ENCODE data around the gene PGRMC2. TPM values are rescaled to one million over a fixed set of nuclear protein-coding genes. Genes with fewer than 3 reads are reported as not detected.

The PGRMC2 gene
- polyA plus RNA-seq, 4 donors = 47.3 to 116 (median 52.7) TPM

- WGBS, 3 donors = 87 to 94% (median 94%) methylated on average over 3 of the region's 3 CpGs
- FAIRE-seq = no peak
These were observed 45.6 kb downstream of the PGRMC2 start for GRCh38 chr4:128241981-128242380.

GRCh38 chr4:128241425-128241913 lies 46.1 kb downstream of the PGRMC2 start:
- Histone ChIP-seq H3K27ac (ENCODE audit: low read depth in 1 of 3, low read length in 2 of 3) (peak overlapping the region in 1 of 3 donors; percentile 15), H3K27me3 (ENCODE audit: control insufficient read depth in 3 of 3, insufficient read depth in 3 of 3, low read length in 3 of 3) (no peaks in the 10 kb centered on the region), H3K4me3 (ENCODE audit: low read depth in 1 of 3, low read length in 3 of 3) (no peak overlapping the region), H3K36me3 (ENCODE audit: control insufficient read depth in 3 of 3, insufficient read depth in 2 of 3, low read depth in 1 of 3, low read length in 3 of 3) (no peaks in the 10 kb centered on the region), H3K4me1 (ENCODE audit: control insufficient read depth in 3 of 3, insufficient read depth in 2 of 3, low read depth in 1 of 3, low read length in 2 of 3) (peaks cover 0 to 4% (median 0%) of the 10 kb centered on the region in 3 donors), H3K9me3 (ENCODE audit: control insufficient read depth in 2 of 2, insufficient read depth in 1 of 2, low read depth in 1 of 2, low read length in 1 of 2) (peaks cover 0 to 5% of the 10 kb centered on the region in 2 donors)
- WGBS, 3 donors = 53 to 71% (median 60%) methylated on average over 3 of the region's 3 CpGs
- peak in 1 of 2 donors; percentile 67 for DNase-seq
- FAIRE-seq = no peak

More at GRCh38 chr4:128241981-128242380, 45.6 kb downstream of the PGRMC2 start:
- no peak for DNase-seq
- no peaks in the 10 kb centered on the region for H3K36me3 ChIP-seq (ENCODE audit: control insufficient read depth in 3 of 3, insufficient read depth in 2 of 3, low read depth in 1 of 3, low read length in 3 of 3)
- peaks cover 0 to 5% of the 10 kb centered on the region in 2 donors for H3K9me3 ChIP-seq (ENCODE audit: control insufficient read depth in 2 of 2, insufficient read depth in 1 of 2, low read depth in 1 of 2, low read length in 1 of 2)
- peak overlapping the region in 1 of 3 donors; percentile 1 for H3K27ac ChIP-seq (ENCODE audit: low read depth in 1 of 3, low read length in 2 of 3)
- H3K4me3 ChIP-seq (ENCODE audit: low read depth in 1 of 3, low read length in 3 of 3) = no peak overlapping the region
- H3K4me1 ChIP-seq (ENCODE audit: control insufficient read depth in 3 of 3, insufficient read depth in 2 of 3, low read depth in 1 of 3, low read length in 2 of 3) = peaks cover 0 to 4% (median 0%) of the 10 kb centered on the region in 3 donors
- H3K27me3 ChIP-seq (ENCODE audit: control insufficient read depth in 3 of 3, insufficient read depth in 3 of 3, low read length in 3 of 3) = no peaks in the 10 kb centered on the region

- Histone ChIP-seq H3K9me3 (ENCODE audit: control insufficient read depth in 2 of 2, insufficient read depth in 1 of 2, low read depth in 1 of 2, low read length in 1 of 2) (peaks cover 0 to 5% of the 10 kb centered on the region in 2 donors), H3K27me3 (ENCODE audit: control insufficient read depth in 3 of 3, insufficient read depth in 3 of 3, low read length in 3 of 3) (no peaks in the 10 kb centered on the region), H3K4me1 (ENCODE audit: control insufficient read depth in 3 of 3, insufficient read depth in 2 of 3, low read depth in 1 of 3, low read length in 2 of 3) (peaks cover 0 to 4% (median 0%) of the 10 kb centered on the region in 3 donors), H3K4me3 (ENCODE audit: low read depth in 1 of 3, low read length in 3 of 3) (no peak overlapping the region), H3K36me3 (ENCODE audit: control insufficient read depth in 3 of 3, insufficient read depth in 2 of 3, low read depth in 1 of 3, low read length in 3 of 3) (no peaks in the 10 kb centered on the region), H3K27ac (ENCODE audit: low read depth in 1 of 3, low read length in 2 of 3) (peak overlapping the region in 1 of 3 donors; percentile 15)
- DNase-seq = no peak
- WGBS, 3 donors = 91 to 98% (median 92%) methylated on average over 3 of the region's 3 CpGs
- FAIRE-seq = no peak
These were observed 46.6 kb downstream of the PGRMC2 start for GRCh38 chr4:128241019-128241418.

DNA sequence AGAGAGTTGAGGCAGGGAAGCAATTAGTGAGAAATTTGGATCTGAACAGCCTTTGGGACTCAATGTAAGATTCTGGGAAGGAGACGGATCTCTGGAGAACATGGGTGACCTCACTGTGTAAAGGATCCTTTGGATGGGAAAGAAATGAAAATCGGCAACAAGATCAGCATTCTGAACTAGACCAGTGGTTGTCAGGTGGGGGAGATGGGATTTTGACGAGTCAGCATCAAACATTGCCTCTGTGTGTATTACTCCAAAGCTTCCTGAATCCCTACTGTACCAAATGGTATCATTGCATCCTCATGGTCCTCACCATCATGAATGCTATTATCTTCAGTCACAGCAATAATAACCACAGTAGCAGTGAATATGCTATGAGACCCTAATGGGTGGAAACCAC lies 52.8 kb downstream of the PGRMC2 start:
- Histone ChIP-seq H3K27ac (ENCODE audit: low read depth in 1 of 3, low read length in 2 of 3) (no peak overlapping the region), H3K4me3 (ENCODE audit: low read depth in 1 of 3, low read length in 3 of 3) (no peak overlapping the region), H3K4me1 (ENCODE audit: control insufficient read depth in 3 of 3, insufficient read depth in 2 of 3, low read depth in 1 of 3, low read length in 2 of 3) (no peaks in the 10 kb centered on the region), H3K36me3 (ENCODE audit: control insufficient read depth in 3 of 3, insufficient read depth in 2 of 3, low read depth in 1 of 3, low read length in 3 of 3) (no peaks in the 10 kb centered on the region), H3K27me3 (ENCODE audit: control insufficient read depth in 3 of 3, insufficient read depth in 3 of 3, low read length in 3 of 3) (no peaks in the 10 kb centered on the region), H3K9me3 (ENCODE audit: control insufficient read depth in 2 of 2, insufficient read depth in 1 of 2, low read depth in 1 of 2, low read length in 1 of 2) (no peaks in the 10 kb centered on the region)
- 89 to 96% (median 92%) methylated on average over 3 of the region's 3 CpGs for WGBS, 3 donors
- DNase-seq = no peak
- no peak for FAIRE-seq

GRCh38 chr4:128232719-128233118 lies 54.9 kb downstream of the PGRMC2 start:
- Histone ChIP-seq H3K27ac (ENCODE audit: low read depth in 1 of 3, low read length in 2 of 3) (no peak overlapping the region), H3K27me3 (ENCODE audit: control insufficient read depth in 3 of 3, insufficient read depth in 3 of 3, low read length in 3 of 3) (no peaks in the 10 kb centered on the region), H3K36me3 (ENCODE audit: control insufficient read depth in 3 of 3, insufficient read depth in 2 of 3, low read depth in 1 of 3, low read length in 3 of 3) (no peaks in the 10 kb centered on the region), H3K4me1 (ENCODE audit: control insufficient read depth in 3 of 3, insufficient read depth in 2 of 3, low read depth in 1 of 3, low read length in 2 of 3) (no peaks in the 10 kb centered on the region), H3K9me3 (ENCODE audit: control insufficient read depth in 2 of 2, insufficient read depth in 1 of 2, low read depth in 1 of 2, low read length in 1 of 2) (no peaks in the 10 kb centered on the region), H3K4me3 (ENCODE audit: low read depth in 1 of 3, low read length in 3 of 3) (no peak overlapping the region)
- DNase-seq = no peak
- 86 to 93% (median 88%) methylated on average over 3 of the region's 3 CpGs for WGBS, 3 donors
- FAIRE-seq = no peak

DNA sequence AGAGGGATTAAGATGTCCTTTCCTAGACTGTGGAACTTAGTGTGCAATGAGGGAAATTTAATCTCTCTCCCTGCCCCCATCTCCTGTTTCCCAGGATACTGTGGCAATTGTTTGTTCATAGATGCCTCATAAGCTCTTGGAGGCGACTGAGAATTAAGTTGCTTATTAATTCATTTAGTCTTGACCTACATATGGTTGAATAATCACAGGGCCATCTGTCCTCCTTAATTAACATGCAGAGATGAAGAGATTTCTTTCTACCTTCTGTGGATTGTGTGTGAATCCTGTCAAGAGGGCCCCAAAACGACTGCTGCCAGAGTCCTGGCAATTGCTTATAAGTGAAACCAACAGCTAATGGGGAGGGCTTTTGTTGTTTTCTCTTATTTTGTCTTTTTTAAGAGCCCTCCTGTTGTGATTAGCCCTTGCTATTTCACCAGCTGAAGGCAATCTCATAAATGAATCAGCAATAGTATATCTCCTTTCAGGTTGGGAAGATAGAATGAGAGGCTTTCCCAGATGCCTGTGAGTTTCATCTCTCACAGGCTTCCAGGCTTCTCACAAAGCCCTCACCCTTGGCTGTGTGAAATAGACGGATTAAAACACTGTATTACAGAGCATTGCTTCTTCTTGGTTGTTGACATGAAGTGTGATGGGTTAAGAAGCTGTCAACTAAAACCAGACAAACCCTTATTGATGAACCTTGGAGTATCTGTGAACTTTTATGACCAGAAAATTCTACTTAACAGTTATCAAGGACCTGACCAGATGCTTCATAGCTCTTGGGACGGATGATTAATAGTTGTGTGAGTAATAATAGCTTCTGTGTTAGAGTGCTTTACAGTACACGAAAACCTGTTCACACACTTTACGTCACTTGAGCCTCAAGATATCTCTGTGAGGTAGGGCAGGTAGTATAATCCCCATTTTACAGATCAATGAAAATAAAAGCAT lies 58.5 kb downstream of the PGRMC2 start:
- Histone ChIP-seq H3K4me1 (ENCODE audit: control insufficient read depth in 3 of 3, insufficient read depth in 2 of 3, low read depth in 1 of 3, low read length in 2 of 3) (peaks cover 0 to 2% (median 0%) of the 10 kb centered on the region in 3 donors), H3K9me3 (ENCODE audit: control insufficient read depth in 2 of 2, insufficient read depth in 1 of 2, low read depth in 1 of 2, low read length in 1 of 2) (no peaks in the 10 kb centered on the region), H3K27me3 (ENCODE audit: control insufficient read depth in 3 of 3, insufficient read depth in 3 of 3, low read length in 3 of 3) (no peaks in the 10 kb centered on the region), H3K36me3 (ENCODE audit: control insufficient read depth in 3 of 3, insufficient read depth in 2 of 3, low read depth in 1 of 3, low read length in 3 of 3) (no peaks in the 10 kb centered on the region), H3K4me3 (ENCODE audit: low read depth in 1 of 3, low read length in 3 of 3) (no peak overlapping the region), H3K27ac (ENCODE audit: low read depth in 1 of 3, low read length in 2 of 3) (no peak overlapping the region)
- DNase-seq (peak in 1 of 2 donors; percentile 18), FAIRE-seq (no peak)
- 53 to 61% (median 58%) methylated on average over 6 of the region's 6 CpGs for WGBS, 3 donors

DNA sequence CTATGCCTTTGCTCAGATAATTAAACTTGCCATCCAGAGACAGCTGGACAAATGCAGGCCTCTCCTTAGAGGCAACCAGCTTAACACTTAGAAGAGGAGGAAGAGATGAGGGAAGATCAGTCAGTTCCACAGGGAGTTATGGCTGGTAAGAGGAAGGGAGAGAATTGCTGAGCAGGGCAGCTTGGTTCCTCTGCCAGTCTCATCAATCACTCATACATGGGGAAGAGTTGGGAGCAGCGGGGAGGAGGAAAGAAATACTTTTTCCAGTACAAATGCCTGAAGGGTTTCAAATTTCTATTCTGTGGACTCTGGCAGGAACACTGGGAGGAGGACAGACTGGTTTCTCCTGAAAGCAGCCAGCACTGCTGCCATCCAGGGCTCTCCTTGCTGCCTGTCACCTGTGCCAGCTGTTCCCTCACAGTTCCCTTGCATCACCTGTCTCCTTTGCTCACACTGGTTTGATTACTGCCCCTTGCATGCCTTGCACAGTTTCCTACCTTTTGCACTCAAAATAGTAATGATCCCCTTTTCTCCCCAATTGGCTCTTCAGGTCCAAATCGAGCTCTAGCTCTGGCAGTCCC lies 59.5 kb downstream of the PGRMC2 start:
- H3K27ac ChIP-seq (ENCODE audit: low read depth in 1 of 3, low read length in 2 of 3) = no peak overlapping the region
- H3K9me3 ChIP-seq (ENCODE audit: control insufficient read depth in 2 of 2, insufficient read depth in 1 of 2, low read depth in 1 of 2, low read length in 1 of 2) = no peaks in the 10 kb centered on the region
- H3K27me3 ChIP-seq (ENCODE audit: control insufficient read depth in 3 of 3, insufficient read depth in 3 of 3, low read length in 3 of 3) = no peaks in the 10 kb centered on the region
- 50 to 65% (median 56%) methylated on average over 2 of the region's 2 CpGs for WGBS, 3 donors
- peaks cover 0 to 2% (median 0%) of the 10 kb centered on the region in 3 donors for H3K36me3 ChIP-seq (ENCODE audit: control insufficient read depth in 3 of 3, insufficient read depth in 2 of 3, low read depth in 1 of 3, low read length in 3 of 3)
- FAIRE-seq (no peak), DNase-seq (peak in 1 of 2 donors; percentile 5)
- no peak overlapping the region for H3K4me3 ChIP-seq (ENCODE audit: low read depth in 1 of 3, low read length in 3 of 3)
- peaks cover 0 to 2% (median 0%) of the 10 kb centered on the region in 3 donors for H3K4me1 ChIP-seq (ENCODE audit: control insufficient read depth in 3 of 3, insufficient read depth in 2 of 3, low read depth in 1 of 3, low read length in 2 of 3)

DNA sequence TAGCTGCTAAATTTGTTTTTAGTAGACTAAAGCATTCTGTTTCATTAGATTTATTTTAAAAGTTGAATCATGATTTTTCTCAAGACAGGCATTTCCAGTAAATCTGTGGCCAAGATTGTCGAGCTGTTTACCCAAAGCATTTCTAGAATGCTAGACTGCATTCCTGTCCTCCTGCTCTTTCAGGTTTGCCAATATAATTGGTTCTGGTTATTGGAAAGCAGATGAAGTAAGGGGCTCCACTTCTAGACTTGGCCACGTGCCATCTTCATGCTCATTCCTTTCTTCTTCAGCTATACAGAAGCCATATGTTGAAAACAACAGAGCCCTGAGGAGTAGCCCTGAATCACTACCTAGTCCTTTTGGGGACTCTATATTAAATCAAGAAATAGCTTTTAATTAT lies 62.5 kb downstream of the PGRMC2 start:
- no peak for DNase-seq
- no peaks in the 10 kb centered on the region for H3K9me3 ChIP-seq (ENCODE audit: control insufficient read depth in 2 of 2, insufficient read depth in 1 of 2, low read depth in 1 of 2, low read length in 1 of 2)
- H3K36me3 ChIP-seq (ENCODE audit: control insufficient read depth in 3 of 3, insufficient read depth in 2 of 3, low read depth in 1 of 3, low read length in 3 of 3) = peaks cover 0 to 7% (median 0%) of the 10 kb centered on the region in 3 donors
- H3K27me3 ChIP-seq (ENCODE audit: control insufficient read depth in 3 of 3, insufficient read depth in 3 of 3, low read length in 3 of 3) = no peaks in the 10 kb centered on the region
- WGBS, 3 donors = 71 to 95% (median 72%) methylated on average over 2 of the region's 2 CpGs
- FAIRE-seq = no peak
- H3K4me1 ChIP-seq (ENCODE audit: control insufficient read depth in 3 of 3, insufficient read depth in 2 of 3, low read depth in 1 of 3, low read length in 2 of 3) = peaks cover 0 to 2% (median 0%) of the 10 kb centered on the region in 3 donors
- no peak overlapping the region for H3K4me3 ChIP-seq (ENCODE audit: low read depth in 1 of 3, low read length in 3 of 3)
- no peak overlapping the region for H3K27ac ChIP-seq (ENCODE audit: low read depth in 1 of 3, low read length in 2 of 3)

All from small intestine (tissue), 7 donors.